SK-N-SH (cell line): Measurements from ENCODE around the gene CDH23. TPM values are rescaled to one million over a fixed set of nuclear protein-coding genes. Genes with fewer than 3 reads are reported as not detected.

ENCODE experiments used
- CTCF ChIA-PET: fragments of 300-600, 350-600 bp; formaldehyde crosslinking; extraction: SDS; loops from one replicate; lab custom pipeline; 2021; lab: Yijun Ruan, JAX
- POLR2A ChIA-PET: fragments of 350-600 bp; sonication (Branson Sonifier 250); formaldehyde crosslinking; extraction: SDS; loops from one replicate; lab custom pipeline; 2020; ENCODE audit warnings: antibody characterized with exemption, inconsistent platforms; lab: Yijun Ruan, JAX
- DNase-seq: peaks from one replicate; pipeline ENCODE4 v3.0.0; 2012
- H2AFZ ChIP-seq: fragments of 200-600 bp; sonication (generic); 2 replicates; pipeline ENCODE4 v1.8.1; 2016; ENCODE audit warnings: antibody characterized with exemption, mild to moderate bottlenecking, low read depth
- H3F3A ChIP-seq: fragments of 200-600 bp; sonication (generic); replicated peaks from 2 replicates; pipeline ENCODE3; 2016; ENCODE audit warnings: antibody characterized with exemption, mild to moderate bottlenecking; ENCODE audit not compliant: insufficient read depth
- H3K27ac ChIP-seq, 2 experiments: fragments of 200-500 bp in 1 of 2; fragments of 200-600 bp in 1 of 2; sonication (Bioruptor generic) in 1 of 2; sonication (generic), shearing (Covaris generic) in 1 of 2; 2 replicates each; pipeline versions ENCODE4 v1.5.1 to v1.6.1; 2014 to 2016; ENCODE audit warnings: low read depth in 2 of 2, inconsistent platforms in 1 of 2, low read length in 1 of 2, mild to moderate bottlenecking in 1 of 2, mixed read lengths in 1 of 2
- H3K27me3 ChIP-seq: fragments of 200-600 bp; sonication (generic), shearing (Covaris generic); 2 replicates; pipeline ENCODE4 v1.6.1; 2016; ENCODE audit warnings: mixed run types; ENCODE audit not compliant: insufficient read depth
- H3K36me3 ChIP-seq, 2 experiments: fragments of 200-500 bp in 1 of 2; fragments of 200-600 bp in 1 of 2; sonication (Bioruptor generic) in 1 of 2; sonication (generic) in 1 of 2; replicated peaks in 1 of 2; 2 replicates each; pipeline versions ENCODE3 to v1.5.1; 2014 to 2016; ENCODE audit warnings: low read length in 1 of 2, mild to moderate bottlenecking in 1 of 2; ENCODE audit not compliant: insufficient read depth in 2 of 2, control insufficient read depth in 1 of 2
- H3K4me1 ChIP-seq, 2 experiments: fragments of 200-500 bp in 1 of 2; fragments of 200-600 bp in 1 of 2; sonication (Bioruptor generic) in 1 of 2; sonication (generic), shearing (Covaris generic) in 1 of 2; 2 replicates each; pipeline versions ENCODE4 v1.5.1 to v1.6.1; 2014 to 2016; ENCODE audit warnings: low read depth in 1 of 2, low read length in 1 of 2, mixed run types in 1 of 2; ENCODE audit not compliant: insufficient read depth in 2 of 2, control insufficient read depth in 1 of 2
- H3K4me2 ChIP-seq: fragments of 200-600 bp; sonication (generic), shearing (Covaris generic); 2 replicates; pipeline ENCODE4 v1.6.1; 2017; ENCODE audit warnings: mixed run types
- H3K4me3 ChIP-seq, 2 experiments: fragments of 200-500 bp in 1 of 2; fragments of 200-600 bp in 1 of 2; sonication (Bioruptor generic) in 1 of 2; sonication (generic), shearing (Covaris generic) in 1 of 2; 2 replicates each; pipeline versions ENCODE4 v1.5.1 to v1.8.1; 2014 to 2016; ENCODE audit warnings: low read depth in 2 of 2, inconsistent platforms in 1 of 2, low read length in 1 of 2, mild to moderate bottlenecking in 1 of 2, mixed read lengths in 1 of 2, moderate library complexity in 1 of 2
- H3K79me2 ChIP-seq: fragments of 200-600 bp; sonication (generic); 2 replicates; pipeline ENCODE4 v1.8.1; 2017; ENCODE audit warnings: mild to moderate bottlenecking; ENCODE audit not compliant: insufficient read depth
- H3K9ac ChIP-seq: fragments of 200-600 bp; sonication (generic); 2 replicates; pipeline ENCODE4 v1.6.1; 2017; ENCODE audit warnings: mixed run types
- H3K9me2 ChIP-seq: fragments of 200-600 bp; sonication (generic); 2 replicates; pipeline ENCODE4 v1.6.1; 2017; ENCODE audit warnings: mixed run types
- H3K9me3 ChIP-seq: fragments of 200-600 bp; sonication (generic); 2 replicates; pipeline ENCODE4 v1.6.1; 2017; ENCODE audit warnings: mixed run types, mild to moderate bottlenecking, moderate library complexity
- H4K20me1 ChIP-seq: fragments of 200-600 bp; sonication (generic); 2 replicates; pipeline ENCODE4 v1.6.1; 2017; ENCODE audit warnings: mild to moderate bottlenecking, mixed run types; ENCODE audit not compliant: insufficient read depth
- CHD2 ChIP-seq: fragments of 150-350 bp; IDR thresholded peaks from 2 replicates; pipeline ENCODE4 v1.6.1; 2018; ENCODE audit warnings: low read length; ENCODE audit not compliant: partially characterized antibody
- CTCF ChIP-seq: fragments of 200-600 bp; sonication (generic); IDR thresholded peaks from 2 replicates; pipeline ENCODE4 v1.6.1; 2017; ENCODE audit warnings: antibody characterized with exemption, mild to moderate bottlenecking, moderate library complexity
- EP300 ChIP-seq, 2 experiments: IDR thresholded peaks; 2 replicates each; pipeline versions ENCODE4 v1.4.0 to v1.6.1; 2012; ENCODE audit warnings: borderline replicate concordance in 1 of 2, low read depth in 1 of 2, low read length in 1 of 2
- FOXJ3 ChIP-seq: sonication (generic); formaldehyde crosslinking; IDR thresholded peaks from 2 replicates; pipeline ENCODE4 v1.5.1; 2020; ENCODE audit warnings: mild to moderate bottlenecking, missing genetic modification reagents
- GATA2 ChIP-seq: sonication (generic); formaldehyde crosslinking; IDR thresholded peaks from 2 replicates; pipeline ENCODE4 v1.5.0; 2020; ENCODE audit warnings: mild to moderate bottlenecking, missing genetic modification reagents
- PBX3 ChIP-seq: IDR thresholded peaks from 2 replicates; pipeline ENCODE4; 2012
- RFX5 ChIP-seq: IDR thresholded peaks from 2 replicates; pipeline ENCODE4 v1.6.1; 2012; ENCODE audit warnings: mild to moderate bottlenecking, improper control_type of control experiment, low read length
- SIN3A ChIP-seq: IDR thresholded peaks from 2 replicates; pipeline ENCODE4 v1.6.1; 2012; ENCODE audit warnings: low read depth, mild to moderate bottlenecking, low read length, moderate library complexity, borderline replicate concordance
- TCF12 ChIP-seq: IDR thresholded peaks from 2 replicates; pipeline ENCODE4 v1.4.0; 2012
- USF1 ChIP-seq: IDR thresholded peaks from 2 replicates; pipeline ENCODE4 v1.4.0; 2012; ENCODE audit warnings: low read depth, borderline replicate concordance
- USF2 ChIP-seq: fragments of 150-350 bp; IDR thresholded peaks from 2 replicates; pipeline ENCODE4 v1.6.1; 2017; ENCODE audit warnings: antibody characterized with exemption, low read length, low read depth, borderline replicate concordance
- WGBS: methylation state at CpG from one replicate; pipeline ENCODE4 v1.1.6; 2017; ENCODE audit warnings: low lambda C conversion rate; 5-methylcytosine and 5-hydroxymethylcytosine counted together
- polyA plus RNA-seq, 3 experiments: library from polyadenylated mRNA; depleted of rRNA; stranded (reverse); fragments of >200 nt; gene quantifications; 2 replicates each; pipeline ENCODE4 v1.2.3, GENCODE V29; 2012

Gene CDH23
- polyA plus RNA-seq, 1 of the 3 experiments (the other 2 are of a cell fraction): 0.03 TPM

GRCh38 chr10:71783917-71784678 is 387.4 kb downstream of the CDH23 start:
- Histone ChIP-seq H3K9me3 (no peaks in the 10 kb centered on the region), H3K27ac (no peak overlapping the region), H3F3A (no peaks in the 10 kb centered on the region), H3K4me3 (no peak overlapping the region), H3K9me2 (no peaks in the 10 kb centered on the region), H4K20me1 (no peaks in the 10 kb centered on the region), H3K36me3 (no peaks in the 10 kb centered on the region), H3K79me2 (no peaks in the 10 kb centered on the region), H3K27me3 (no peaks in the 10 kb centered on the region; the same call in 1 of the 2 replicates), H3K4me1 (no peaks in the 10 kb centered on the region), H2AFZ (no peak overlapping the region), H3K9ac (no peak overlapping the region), H3K4me2 (no peak overlapping the region)
- no peak for DNase-seq
- ChIA-PET CTCF (interaction anchor here (0.6 to 5.9 kb wide), 6 partner anchors 11 to 112 kb away, joined by 3 to 51 read pairs (median 3); partner anchors contain the start of gene VSIR), POLR2A (no interaction called here)
- 66% methylated on average over 2 of the region's 17 CpGs for WGBS
- no peak for TF ChIP-seq USF1
- TF ChIP-seq USF2: no peak
- TF ChIP-seq RFX5: no peak
- no peak for TF ChIP-seq GATA2 (CRISPR knock-in tag)
- TF ChIP-seq CTCF: no peak
- TF ChIP-seq FOXJ3 (CRISPR knock-in tag): no peak
- TF ChIP-seq CHD2: no peak
- TF ChIP-seq TCF12: no peak
- TF ChIP-seq EP300 (IDR thresholded peaks at IDR 0.05; ENCODE audit: borderline replicate concordance in 1 of 2, low read depth in 1 of 2, low read length in 1 of 2): no peak
- TF ChIP-seq PBX3: no peak
- TF ChIP-seq SIN3A: no peak
